Trophoblast cell (in vitro differentiated cells and primary cell): Measurements from ENCODE around the gene TAT.

ENCODE experiments used
- DNase-seq, 2 donors: peaks; one replicate each; pipeline ENCODE4 v3.0.0-alpha.2; 2016
- H2AFZ ChIP-seq: 2 replicates; pipeline ENCODE4 v1.6.1; 2013; ENCODE audit warnings: low read length, moderate library complexity, mild to moderate bottlenecking; ENCODE audit not compliant: insufficient read depth, poor library complexity
- H2AK5ac ChIP-seq: 2 replicates; pipeline ENCODE4 v1.6.1; 2013; ENCODE audit warnings: mild to moderate bottlenecking, low read length
- H2BK120ac ChIP-seq: 2 replicates; pipeline ENCODE4 v1.6.1; 2013; ENCODE audit warnings: low read length, mild to moderate bottlenecking, moderate library complexity; ENCODE audit not compliant: insufficient read depth, poor library complexity
- H2BK12ac ChIP-seq: 2 replicates; pipeline ENCODE4 v1.6.1; 2013; ENCODE audit warnings: mild to moderate bottlenecking, low read length, moderate library complexity
- H2BK5ac ChIP-seq: 2 replicates; pipeline ENCODE4 v1.6.1; 2013; ENCODE audit warnings: low read length, low read depth, moderate library complexity, mild to moderate bottlenecking; ENCODE audit not compliant: poor library complexity
- H3K14ac ChIP-seq: 2 replicates; pipeline ENCODE4 v1.6.1; 2013; ENCODE audit warnings: mild to moderate bottlenecking, low read length
- H3K18ac ChIP-seq: 2 replicates; pipeline ENCODE4 v1.6.1; 2013; ENCODE audit warnings: mild to moderate bottlenecking, low read length
- H3K23ac ChIP-seq: 2 replicates; pipeline ENCODE4 v1.6.1; 2013; ENCODE audit warnings: low read length
- H3K27ac ChIP-seq: 2 replicates; pipeline ENCODE4 v1.5.1; 2013; ENCODE audit warnings: low read depth, mild to moderate bottlenecking, inconsistent platforms, low read length, moderate library complexity
- H3K27me3 ChIP-seq: 2 replicates; pipeline ENCODE4 v1.6.1; 2013; ENCODE audit warnings: inconsistent platforms, mild to moderate bottlenecking, low read length, moderate library complexity; ENCODE audit not compliant: insufficient read depth
- H3K36me3 ChIP-seq, 2 experiments: 1 replicate in 1 of 2; 2 replicates in 1 of 2; pipeline ENCODE4 v1.6.1; 2013; ENCODE audit warnings: low read length in 2 of 2, mild to moderate bottlenecking in 2 of 2, moderate library complexity in 1 of 2; ENCODE audit not compliant: insufficient read depth in 2 of 2, control insufficient read depth in 1 of 2
- H3K4ac ChIP-seq: 2 replicates; pipeline ENCODE4 v1.6.1; 2013; ENCODE audit warnings: low read depth, mild to moderate bottlenecking, low read length, moderate library complexity
- H3K4me1 ChIP-seq, 2 experiments: 1 replicate in 1 of 2; 2 replicates in 1 of 2; pipeline ENCODE4 v1.6.1; 2013; ENCODE audit warnings: low read length in 2 of 2, mild to moderate bottlenecking in 2 of 2, moderate library complexity in 1 of 2; ENCODE audit not compliant: insufficient read depth in 2 of 2, control insufficient read depth in 1 of 2
- H3K4me2 ChIP-seq: 2 replicates; pipeline ENCODE4 v1.6.1; 2013; ENCODE audit warnings: inconsistent platforms, mild to moderate bottlenecking, low read length, moderate library complexity
- H3K4me3 ChIP-seq: 2 replicates; pipeline ENCODE4 v1.5.1; 2013; ENCODE audit warnings: mild to moderate bottlenecking, low read depth, low read length, inconsistent platforms
- H3K79me1 ChIP-seq: one replicate; pipeline ENCODE4 v1.6.1; 2013; ENCODE audit warnings: low read length
- H3K79me2 ChIP-seq: 2 replicates; pipeline ENCODE4 v1.6.1; 2013; ENCODE audit warnings: low read length, mild to moderate bottlenecking; ENCODE audit not compliant: control insufficient read depth, insufficient read depth, poor library complexity
- H3K9ac ChIP-seq: 2 replicates; pipeline ENCODE4 v1.6.1; 2013; ENCODE audit warnings: mild to moderate bottlenecking, low read length
- H3K9me3 ChIP-seq: 2 replicates; pipeline ENCODE4 v1.6.1; 2013; ENCODE audit warnings: low read depth, mild to moderate bottlenecking, control low read depth, inconsistent platforms, low read length; ENCODE audit not compliant: insufficient read depth
- H4K12ac ChIP-seq: 2 replicates; pipeline ENCODE4 v1.6.1; 2013; ENCODE audit warnings: low read depth, mild to moderate bottlenecking, low read length, moderate library complexity
- H4K8ac ChIP-seq: 2 replicates; pipeline ENCODE4 v1.6.1; 2013; ENCODE audit warnings: low read depth, mild to moderate bottlenecking, low read length, moderate library complexity
- H4K91ac ChIP-seq: one replicate; pipeline ENCODE4 v1.6.1; 2013; ENCODE audit warnings: low read depth, mild to moderate bottlenecking, low read length, moderate library complexity
- WGBS: extraction: QIAGEN DNeasy Blood & Tissue Kit; methylation state at CpG from one replicate; pipeline ENCODE4 v1.1.7; 2013; ENCODE audit warnings: missing lambda C conversion rate; ENCODE audit not compliant: insufficient read length, insufficient coverage; ENCODE audit errors: extremely low coverage; 5-methylcytosine and 5-hydroxymethylcytosine counted together

TAT gene

GRCh38 chr16:71555230-71555891 lies 21.5 kb downstream of the TAT start:
- H4K8ac ChIP-seq, result no peak overlapping the region
- no peak for DNase-seq
- H2BK12ac ChIP-seq, result no peak overlapping the region
- no peak overlapping the region for H2AFZ ChIP-seq
- H3K18ac ChIP-seq, result no peak overlapping the region
- H3K36me3 ChIP-seq, result no peaks in the 10 kb centered on the region
- H3K4me1 ChIP-seq, result no peaks in the 10 kb centered on the region
- no peak overlapping the region for H2BK120ac ChIP-seq
- H3K23ac ChIP-seq, result no peak overlapping the region
- H3K4me3 ChIP-seq, result no peak overlapping the region
- no peak overlapping the region for H4K91ac ChIP-seq
- H2AK5ac ChIP-seq, result no peak overlapping the region
- H3K79me2 ChIP-seq, result no peaks in the 10 kb centered on the region
- no peaks in the 10 kb centered on the region for H3K79me1 ChIP-seq
- H3K27me3 ChIP-seq, result no peaks in the 10 kb centered on the region
- no peak overlapping the region for H4K12ac ChIP-seq
- no peak overlapping the region for H3K9ac ChIP-seq
- H3K27ac ChIP-seq, result no peak overlapping the region
- H3K4me2 ChIP-seq, result no peak overlapping the region
- H2BK5ac ChIP-seq, result no peak overlapping the region
- H3K4ac ChIP-seq, result no peak overlapping the region
- WGBS, result no CpG with 5 or more reads among the region's 1 CpG
- H3K14ac ChIP-seq, result no peak overlapping the region
- no peaks in the 10 kb centered on the region for H3K9me3 ChIP-seq

- no CpG with 5 or more reads among the region's 6 CpGs for WGBS
- DNase-seq, result peak; percentile 67 to 74
- no peak overlapping the region for H2AK5ac ChIP-seq
These were observed 24.0 kb downstream of the TAT start for GRCh38 chr16:71552698-71553503.

GRCh38 chr16:71547168-71547567 lies 29.7 kb downstream of the TAT start:
- H4K91ac ChIP-seq, result no peak overlapping the region
- no peak overlapping the region for H3K18ac ChIP-seq
- H3K9me3 ChIP-seq, result no peaks in the 10 kb centered on the region
- H4K8ac ChIP-seq, result no peak overlapping the region
- no peaks in the 10 kb centered on the region for H3K36me3 ChIP-seq
- no peak overlapping the region for H4K12ac ChIP-seq
- H3K4me3 ChIP-seq, result no peak overlapping the region
- no peaks in the 10 kb centered on the region for H3K4me1 ChIP-seq
- H3K23ac ChIP-seq, result no peak overlapping the region
- no peak overlapping the region for H2AK5ac ChIP-seq
- H3K27ac ChIP-seq, result no peak overlapping the region
- no peak overlapping the region for H3K14ac ChIP-seq
- no peak overlapping the region for H2BK12ac ChIP-seq
- no peak overlapping the region for H2AFZ ChIP-seq
- no peaks in the 10 kb centered on the region for H3K27me3 ChIP-seq
- H2BK120ac ChIP-seq, result no peak overlapping the region
- no peak overlapping the region for H3K4me2 ChIP-seq
- no peak overlapping the region for H2BK5ac ChIP-seq
- H3K79me2 ChIP-seq, result no peaks in the 10 kb centered on the region
- H3K4ac ChIP-seq, result no peak overlapping the region
- H3K9ac ChIP-seq, result no peak overlapping the region
- no peaks in the 10 kb centered on the region for H3K79me1 ChIP-seq
- DNase-seq, result no peak

More at GRCh38 chr16:71552698-71553503, 24.0 kb downstream of the TAT start:
- H3K23ac ChIP-seq, result no peak overlapping the region
- H2AFZ ChIP-seq, result no peak overlapping the region
- no peak overlapping the region for H3K4ac ChIP-seq
- no peak overlapping the region for H3K4me3 ChIP-seq
- no peaks in the 10 kb centered on the region for H3K4me1 ChIP-seq
- no peak overlapping the region for H4K12ac ChIP-seq
- no peaks in the 10 kb centered on the region for H3K27me3 ChIP-seq
- no peak overlapping the region for H3K9ac ChIP-seq
- no peak overlapping the region for H3K18ac ChIP-seq
- H3K79me1 ChIP-seq, result no peaks in the 10 kb centered on the region
- no peak overlapping the region for H2BK12ac ChIP-seq
- H3K36me3 ChIP-seq, result no peaks in the 10 kb centered on the region
- H3K79me2 ChIP-seq, result no peaks in the 10 kb centered on the region
- H4K91ac ChIP-seq, result no peak overlapping the region
- H3K27ac ChIP-seq, result no peak overlapping the region
- no peak overlapping the region for H3K14ac ChIP-seq
- no peak overlapping the region for H4K8ac ChIP-seq
- no peaks in the 10 kb centered on the region for H3K9me3 ChIP-seq
- H2BK5ac ChIP-seq, result no peak overlapping the region
- H2BK120ac ChIP-seq, result no peak overlapping the region
- H3K4me2 ChIP-seq, result no peak overlapping the region

- no peaks in the 10 kb centered on the region for H3K9me3 ChIP-seq
- H3K79me1 ChIP-seq, result no peaks in the 10 kb centered on the region
- peak; percentile 59 to 70 for DNase-seq
- H2BK120ac ChIP-seq, result no peak overlapping the region
- no peak overlapping the region for H4K8ac ChIP-seq
- H2BK12ac ChIP-seq, result no peak overlapping the region
- no peak overlapping the region for H3K27ac ChIP-seq
- H3K4me2 ChIP-seq, result no peak overlapping the region
- H3K36me3 ChIP-seq, result no peaks in the 10 kb centered on the region
- no peak overlapping the region for H3K14ac ChIP-seq
- no peak overlapping the region for H4K12ac ChIP-seq
- H3K79me2 ChIP-seq, result no peaks in the 10 kb centered on the region
- H3K27me3 ChIP-seq, result no peaks in the 10 kb centered on the region
- H3K4me3 ChIP-seq, result no peak overlapping the region
- H3K9ac ChIP-seq, result no peak overlapping the region
- H2AK5ac ChIP-seq, result no peak overlapping the region
- no peak overlapping the region for H3K23ac ChIP-seq
- H2AFZ ChIP-seq, result no peak overlapping the region
- H3K18ac ChIP-seq, result no peak overlapping the region
- no peaks in the 10 kb centered on the region for H3K4me1 ChIP-seq
- no peak overlapping the region for H3K4ac ChIP-seq
- no peak overlapping the region for H2BK5ac ChIP-seq
- no CpG with 5 or more reads among the region's 11 CpGs for WGBS
- H4K91ac ChIP-seq, result no peak overlapping the region
These were observed 34.5 kb downstream of the TAT start for GRCh38 chr16:71542377-71542776.
